Ovary (tissue), 3 donors: ENCODE data around the gene FCHSD1.

ENCODE experiments used
- CTCF ChIP-seq, 3 donors: fragments of 450-650 bp in 2 of 3; fragments of 200-600 bp in 1 of 3; IDR thresholded peaks; one replicate each; pipeline versions ENCODE4 v1.5.1 to v1.8.0; 2016 to 2022; ENCODE audit warnings: antibody characterized with exemption in 3 of 3, mild to moderate bottlenecking in 1 of 3
- EP300 ChIP-seq: sonication (generic); formaldehyde crosslinking; IDR thresholded peaks from one replicate; pipeline ENCODE4 v1.6.1; 2017; ENCODE audit warnings: antibody characterized with exemption
- POLR2A ChIP-seq: fragments of 450-650 bp; IDR thresholded peaks from one replicate; pipeline ENCODE4 v1.6.1; 2017; ENCODE audit warnings: antibody characterized with exemption, mild to moderate bottlenecking, moderate library complexity
- donor health status: DM: no; HTN: no; CAD: no.

GRCh38 chr5:141657937-141658545, 6.8 kb upstream of the FCHSD1 start:
- TF ChIP-seq POLR2A (no peak), CTCF (IDR thresholded peaks at IDR 0.05) (no peak), EP300 (no peak)
